Hepatocyte (in vitro differentiated cells): Measurements from ENCODE around the gene HIP1R.

ENCODE experiments used
- EZH2 ChIP-seq: fragments of 200-600 bp; sonication (generic); IDR thresholded peaks from 2 replicates; pipeline ENCODE4 v1.6.1; 2016; ENCODE audit warnings: antibody characterized with exemption, mild to moderate bottlenecking, borderline replicate concordance
- EZH2phosphoT487 ChIP-seq: fragments of 200-600 bp; sonication (generic); IDR thresholded peaks from one replicate; pipeline ENCODE4 v1.6.1; 2018; ENCODE audit warnings: antibody characterized with exemption, mild to moderate bottlenecking, low read depth, moderate library complexity; ENCODE audit not compliant: unreplicated experiment, severe bottlenecking
- TF ChIP-seq, protein P1 (sequence below): fragments of 200-600 bp; sonication (generic); IDR thresholded peaks from 2 replicates; pipeline ENCODE4 v1.5.1; 2016; ENCODE audit warnings: antibody characterized with exemption, mild to moderate bottlenecking; ENCODE audit not compliant: poor library complexity

DNA sequence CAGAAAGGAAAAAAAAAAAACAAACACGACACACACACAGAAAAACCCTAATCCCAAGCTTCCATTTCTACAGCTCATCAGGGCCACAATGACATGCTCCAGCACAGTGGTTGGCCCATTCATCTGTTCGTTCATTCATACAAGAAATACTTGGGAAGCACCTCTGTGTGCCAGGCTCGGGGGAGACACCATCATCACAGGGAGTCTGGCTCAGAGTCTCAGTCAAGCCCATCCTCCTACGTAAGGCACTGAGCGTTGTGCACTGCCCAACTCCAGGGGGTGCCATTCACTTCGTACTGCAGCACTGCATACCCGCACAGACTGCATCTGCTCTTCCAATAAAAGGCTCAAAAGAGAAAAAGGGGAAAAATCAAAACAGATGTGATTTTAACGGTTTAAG, 45.4 kb downstream of the HIP1R start:
- TF ChIP-seq EZH2 (no peak), EZH2phosphoT487 (no peak)
- TF ChIP-seq, protein P1, sequence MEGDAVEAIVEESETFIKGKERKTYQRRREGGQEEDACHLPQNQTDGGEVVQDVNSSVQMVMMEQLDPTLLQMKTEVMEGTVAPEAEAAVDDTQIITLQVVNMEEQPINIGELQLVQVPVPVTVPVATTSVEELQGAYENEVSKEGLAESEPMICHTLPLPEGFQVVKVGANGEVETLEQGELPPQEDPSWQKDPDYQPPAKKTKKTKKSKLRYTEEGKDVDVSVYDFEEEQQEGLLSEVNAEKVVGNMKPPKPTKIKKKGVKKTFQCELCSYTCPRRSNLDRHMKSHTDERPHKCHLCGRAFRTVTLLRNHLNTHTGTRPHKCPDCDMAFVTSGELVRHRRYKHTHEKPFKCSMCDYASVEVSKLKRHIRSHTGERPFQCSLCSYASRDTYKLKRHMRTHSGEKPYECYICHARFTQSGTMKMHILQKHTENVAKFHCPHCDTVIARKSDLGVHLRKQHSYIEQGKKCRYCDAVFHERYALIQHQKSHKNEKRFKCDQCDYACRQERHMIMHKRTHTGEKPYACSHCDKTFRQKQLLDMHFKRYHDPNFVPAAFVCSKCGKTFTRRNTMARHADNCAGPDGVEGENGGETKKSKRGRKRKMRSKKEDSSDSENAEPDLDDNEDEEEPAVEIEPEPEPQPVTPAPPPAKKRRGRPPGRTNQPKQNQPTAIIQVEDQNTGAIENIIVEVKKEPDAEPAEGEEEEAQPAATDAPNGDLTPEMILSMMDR: peak; percentile 48
